GM12865 (cell line): ENCODE results near the gene DAAM2.

Experiments used
- DNase-seq: peaks from one replicate; pipeline ENCODE4 v3.0.0; 2010; ENCODE audit warnings: low read depth
- H3K4me3 ChIP-seq: 2 replicates; pipeline ENCODE4 v1.5.1; 2011; ENCODE audit warnings: mild to moderate bottlenecking, low read depth, low read length, control low read depth
- CTCF ChIP-seq: IDR thresholded peaks from 2 replicates; pipeline ENCODE4 v1.5.1; 2011; ENCODE audit warnings: low read length, control low read depth, low read depth, inconsistent platforms; ENCODE audit not compliant: insufficient read depth; ENCODE audit errors: missing control alignments

Gene DAAM2

GRCh38 chr6:39915866-39916265 is 123.7 kb downstream of the DAAM2 start:
- no peak overlapping the region for H3K4me3 ChIP-seq
- TF ChIP-seq CTCF = no peak
- DNase-seq = no peak

- DNase-seq = no peak
- H3K4me3 ChIP-seq = no peak overlapping the region
- no peak for TF ChIP-seq CTCF
These were observed 125.2 kb downstream of the DAAM2 start for GRCh38 chr6:39917329-39917728.

- TF ChIP-seq CTCF = no peak
- no peak for DNase-seq
- no peak overlapping the region for H3K4me3 ChIP-seq
These were observed 125.8 kb downstream of the DAAM2 start for GRCh38 chr6:39917981-39918380.

GRCh38 chr6:39918831-39919230 is 126.7 kb downstream of the DAAM2 start:
- DNase-seq = no peak
- no peak overlapping the region for H3K4me3 ChIP-seq
- no peak for TF ChIP-seq CTCF

- no peak for TF ChIP-seq CTCF
- no peak for DNase-seq
- H3K4me3 ChIP-seq = no peak overlapping the region
These were observed 128.0 kb downstream of the DAAM2 start for GRCh38 chr6:39920157-39920556.

- DNase-seq = no peak
- H3K4me3 ChIP-seq = no peak overlapping the region
- no peak for TF ChIP-seq CTCF
These were observed 130.6 kb downstream of the DAAM2 start for GRCh38 chr6:39922821-39923220.

GRCh38 chr6:39923394-39923793 is 131.2 kb downstream of the DAAM2 start:
- no peak for TF ChIP-seq CTCF
- no peak for DNase-seq
- no peak overlapping the region for H3K4me3 ChIP-seq
